GM23338 (cell line): ENCODE measurements around the gene PLCG2. TPM values are rescaled to one million over a fixed set of nuclear protein-coding genes. Genes with fewer than 3 reads are reported as not detected.

ENCODE experiments used
- ATAC-seq: fragments of 200-7000 bp; cut with Tn5 transposase; 3 replicates; pipeline ENCODE4 v1.9.1; 2020
- DNase-seq: peaks from one replicate; pipeline ENCODE4 v3.0.0-alpha.2; 2015; ENCODE audit warnings: low spot score
- H2AFZ ChIP-seq: fragments of 200-600 bp; sonication (generic); 2 replicates; pipeline ENCODE4 v1.8.0; 2016; ENCODE audit warnings: antibody characterized with exemption, mild to moderate bottlenecking, moderate library complexity
- H3F3A ChIP-seq: fragments of 200-600 bp; sonication (generic); replicated peaks from 2 replicates; pipeline ENCODE4 v1.8.0; 2017; ENCODE audit warnings: antibody characterized with exemption, mixed run types, low read depth
- H3K27ac ChIP-seq: fragments of 200-600 bp; sonication (generic); 2 replicates; pipeline ENCODE4 v1.6.1; 2016; ENCODE audit warnings: low read depth
- H3K27me3 ChIP-seq: fragments of 200-600 bp; sonication (generic); 2 replicates; pipeline ENCODE4 v1.8.0; 2016; ENCODE audit warnings: mild to moderate bottlenecking, mixed run types, moderate library complexity; ENCODE audit not compliant: insufficient read depth
- H3K36me3 ChIP-seq: fragments of 200-600 bp; sonication (generic); 2 replicates; pipeline ENCODE4 v1.8.0; 2016; ENCODE audit warnings: mild to moderate bottlenecking; ENCODE audit not compliant: insufficient read depth
- H3K4me1 ChIP-seq: fragments of 200-600 bp; sonication (generic); 2 replicates; pipeline ENCODE4 v1.8.0; 2016; ENCODE audit warnings: mild to moderate bottlenecking, moderate library complexity; ENCODE audit not compliant: insufficient read depth
- H3K4me2 ChIP-seq: fragments of 200-600 bp; sonication (generic); 2 replicates; pipeline ENCODE4 v1.7.1; 2017; ENCODE audit warnings: mixed run types
- H3K4me3 ChIP-seq: fragments of 200-600 bp; sonication (generic); 2 replicates; pipeline ENCODE4 v1.6.1; 2016; ENCODE audit warnings: mixed run types
- H3K79me2 ChIP-seq: fragments of 200-600 bp; sonication (generic); replicated peaks from 2 replicates; pipeline ENCODE4 v1.8.0; 2017; ENCODE audit warnings: mild to moderate bottlenecking; ENCODE audit not compliant: insufficient read depth
- H3K9me2 ChIP-seq: fragments of 200-600 bp; sonication (generic); 2 replicates; pipeline ENCODE4 v1.8.0; 2017; ENCODE audit not compliant: insufficient read depth
- H4K20me1 ChIP-seq: fragments of 200-600 bp; sonication (generic); replicated peaks from 2 replicates; pipeline ENCODE4 v1.8.0; 2017; ENCODE audit warnings: mild to moderate bottlenecking; ENCODE audit not compliant: insufficient read depth
- H3K27ac Mint-ChIP-seq: 2 replicates; pipeline ENCODE4 v1.8.0; 2020; ENCODE audit warnings: inconsistent platforms, mild to moderate bottlenecking, moderate library complexity, mixed read lengths
- H3K27me3 Mint-ChIP-seq: 3 replicates; pipeline ENCODE4 v1.8.0; 2022; ENCODE audit warnings: low read depth, mild to moderate bottlenecking, moderate library complexity, mixed read lengths, inconsistent platforms; ENCODE audit not compliant: insufficient read depth, poor library complexity
- H3K36me3 Mint-ChIP-seq: 3 replicates; pipeline ENCODE4 v1.8.0; 2021; ENCODE audit warnings: low read depth, mild to moderate bottlenecking, inconsistent platforms, moderate library complexity, mixed read lengths
- H3K4me1 Mint-ChIP-seq: 3 replicates; pipeline ENCODE4 v1.8.0; 2020; ENCODE audit warnings: mild to moderate bottlenecking, inconsistent platforms, mixed read lengths
- H3K4me3 Mint-ChIP-seq: 3 replicates; pipeline ENCODE4 v1.8.0; 2021; ENCODE audit warnings: moderate library complexity, mild to moderate bottlenecking, inconsistent platforms, mixed read lengths
- H3K9me3 Mint-ChIP-seq: 3 replicates; pipeline ENCODE4 v1.8.0; 2020; ENCODE audit warnings: moderate library complexity, mild to moderate bottlenecking, inconsistent platforms, mixed read lengths
- CREB1 ChIP-seq: fragments of 250-450 bp; sonication (Bioruptor Pico); IDR thresholded peaks from 2 replicates; pipeline ENCODE4 v1.5.0; 2020; ENCODE audit warnings: low read depth, mild to moderate bottlenecking, moderate library complexity
- EZH2 ChIP-seq: fragments of 200-600 bp; sonication (generic); IDR thresholded peaks from one replicate; pipeline ENCODE4 v1.8.0; 2017; ENCODE audit warnings: antibody characterized with exemption, mild to moderate bottlenecking, low read depth; ENCODE audit not compliant: unreplicated experiment
- EZH2phosphoT487 ChIP-seq: fragments of 200-600 bp; sonication (generic); IDR thresholded peaks from one replicate; pipeline ENCODE4 v1.8.1; 2018; ENCODE audit warnings: antibody characterized with exemption; ENCODE audit not compliant: unreplicated experiment
- JUNB ChIP-seq: IDR thresholded peaks from one replicate; pipeline ENCODE4 v1.6.1; 2016; ENCODE audit warnings: antibody characterized with exemption; ENCODE audit not compliant: unreplicated experiment
- NANOG ChIP-seq: IDR thresholded peaks from 2 replicates; pipeline ENCODE4 v1.6.1; 2016; ENCODE audit warnings: antibody characterized with exemption, borderline replicate concordance
- POLR2AphosphoS5 ChIP-seq: IDR thresholded peaks from 2 replicates; pipeline ENCODE4 v1.6.1; 2016; ENCODE audit warnings: antibody characterized with exemption, low read depth
- STAT1 ChIP-seq: IDR thresholded peaks from one replicate; pipeline ENCODE4 v1.6.1; 2016; ENCODE audit warnings: antibody characterized with exemption; ENCODE audit not compliant: unreplicated experiment
- ZNF114 ChIP-seq: fragments of 250-450 bp; sonication (Bioruptor Pico); IDR thresholded peaks from 2 replicates; pipeline ENCODE4 v1.5.0; 2020; ENCODE audit warnings: mild to moderate bottlenecking, moderate library complexity
- ZNF331 ChIP-seq: fragments of 250-450 bp; sonication (Bioruptor Pico); IDR thresholded peaks from 2 replicates; pipeline ENCODE4 v1.5.0; 2020; ENCODE audit warnings: low read depth, mild to moderate bottlenecking, moderate library complexity
- polyA plus RNA-seq: library from polyadenylated mRNA; unstranded; fragments of >200 nt; fragmentation: Nextera tagmentation; extraction: Ambion mirVana; gene quantifications from 2 replicates; pipeline ENCODE4 v1.2.1, GENCODE V29; 2016
- total RNA-seq: library from RNA; depleted of rRNA; stranded (reverse); fragments of >200 nt; shearing (Covaris generic); gene quantifications from 2 replicates; pipeline ENCODE4 v1.2.3, GENCODE V29; 2014
- TF ChIP-seq, protein P1 (sequence below): IDR thresholded peaks from 2 replicates; pipeline ENCODE4 v1.6.1; 2016; ENCODE audit warnings: antibody characterized with exemption
- TF ChIP-seq, protein P2 (sequence below): IDR thresholded peaks from one replicate; pipeline ENCODE4 v1.6.1; 2018; ENCODE audit warnings: antibody characterized with exemption; ENCODE audit not compliant: unreplicated experiment
- TF ChIP-seq, protein P3 (sequence below): fragments of 250-450 bp; sonication (Bioruptor Pico); IDR thresholded peaks from 2 replicates; pipeline ENCODE4 v1.5.0; 2020; ENCODE audit warnings: mild to moderate bottlenecking, moderate library complexity
- TF ChIP-seq, protein P4 (sequence below), 2 experiments: fragments of 200-600 bp in 1 of 2; sonication (generic) in 1 of 2; conservative IDR thresholded peaks; 2 replicates each; pipeline versions ENCODE4 v1.5.1 to v1.6.1; 2016 to 2017; ENCODE audit warnings: antibody characterized with exemption in 2 of 2, low read depth in 2 of 2, mild to moderate bottlenecking in 2 of 2, moderate library complexity in 1 of 2

Gene PLCG2
- total and polyA plus RNA-seq, 2 experiments from 2014 or later = 2.4 to 5.9 TPM

DNA sequence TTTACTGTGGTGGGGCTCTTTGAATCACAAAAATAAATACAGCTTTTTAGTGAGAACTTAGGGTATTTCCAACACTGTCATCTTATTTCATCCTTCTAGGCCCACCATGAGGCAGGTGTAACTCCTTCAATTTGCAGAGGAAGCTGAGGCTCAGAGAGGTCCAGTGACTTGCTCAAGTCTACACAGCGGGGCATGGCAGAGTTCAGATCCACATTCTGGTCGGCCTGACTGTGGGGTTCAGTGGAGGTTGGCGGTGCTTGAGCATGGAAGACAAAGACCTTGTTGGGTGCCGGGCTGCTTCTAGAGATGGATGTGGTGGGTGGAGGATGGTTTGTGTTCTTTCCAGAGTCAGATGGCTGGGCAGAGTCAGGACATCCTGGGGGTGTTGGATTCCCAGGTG, 39.8 kb downstream of the PLCG2 start:
- no peaks in the 10 kb centered on the region; the same call in 1 of the 2 replicates for H3F3A ChIP-seq
- Mint-ChIP-seq H3K36me3 (no peaks in the 10 kb centered on the region), H3K4me3 (no peak overlapping the region), H3K9me3 (no peaks in the 10 kb centered on the region), H3K4me1 (peaks cover 34% of the 10 kb centered on the region), H3K27ac (no peak overlapping the region), H3K27me3 (peaks cover 5% of the 10 kb centered on the region)
- H3K79me2 ChIP-seq = no peaks in the 10 kb centered on the region
- H3K4me2 ChIP-seq = no peak overlapping the region
- H2AFZ ChIP-seq = no peak overlapping the region
- peaks cover 20% of the 10 kb centered on the region for H3K4me1 ChIP-seq
- H3K4me3 ChIP-seq = no peak overlapping the region
- no peak overlapping the region for H3K27ac ChIP-seq
- H3K27me3 ChIP-seq = no peaks in the 10 kb centered on the region
- H4K20me1 ChIP-seq = no peaks in the 10 kb centered on the region
- TF ChIP-seq JUNB = no peak
- TF ChIP-seq, protein P1, sequence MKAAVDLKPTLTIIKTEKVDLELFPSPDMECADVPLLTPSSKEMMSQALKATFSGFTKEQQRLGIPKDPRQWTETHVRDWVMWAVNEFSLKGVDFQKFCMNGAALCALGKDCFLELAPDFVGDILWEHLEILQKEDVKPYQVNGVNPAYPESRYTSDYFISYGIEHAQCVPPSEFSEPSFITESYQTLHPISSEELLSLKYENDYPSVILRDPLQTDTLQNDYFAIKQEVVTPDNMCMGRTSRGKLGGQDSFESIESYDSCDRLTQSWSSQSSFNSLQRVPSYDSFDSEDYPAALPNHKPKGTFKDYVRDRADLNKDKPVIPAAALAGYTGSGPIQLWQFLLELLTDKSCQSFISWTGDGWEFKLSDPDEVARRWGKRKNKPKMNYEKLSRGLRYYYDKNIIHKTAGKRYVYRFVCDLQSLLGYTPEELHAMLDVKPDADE = no peak
- TF ChIP-seq, protein P2, sequence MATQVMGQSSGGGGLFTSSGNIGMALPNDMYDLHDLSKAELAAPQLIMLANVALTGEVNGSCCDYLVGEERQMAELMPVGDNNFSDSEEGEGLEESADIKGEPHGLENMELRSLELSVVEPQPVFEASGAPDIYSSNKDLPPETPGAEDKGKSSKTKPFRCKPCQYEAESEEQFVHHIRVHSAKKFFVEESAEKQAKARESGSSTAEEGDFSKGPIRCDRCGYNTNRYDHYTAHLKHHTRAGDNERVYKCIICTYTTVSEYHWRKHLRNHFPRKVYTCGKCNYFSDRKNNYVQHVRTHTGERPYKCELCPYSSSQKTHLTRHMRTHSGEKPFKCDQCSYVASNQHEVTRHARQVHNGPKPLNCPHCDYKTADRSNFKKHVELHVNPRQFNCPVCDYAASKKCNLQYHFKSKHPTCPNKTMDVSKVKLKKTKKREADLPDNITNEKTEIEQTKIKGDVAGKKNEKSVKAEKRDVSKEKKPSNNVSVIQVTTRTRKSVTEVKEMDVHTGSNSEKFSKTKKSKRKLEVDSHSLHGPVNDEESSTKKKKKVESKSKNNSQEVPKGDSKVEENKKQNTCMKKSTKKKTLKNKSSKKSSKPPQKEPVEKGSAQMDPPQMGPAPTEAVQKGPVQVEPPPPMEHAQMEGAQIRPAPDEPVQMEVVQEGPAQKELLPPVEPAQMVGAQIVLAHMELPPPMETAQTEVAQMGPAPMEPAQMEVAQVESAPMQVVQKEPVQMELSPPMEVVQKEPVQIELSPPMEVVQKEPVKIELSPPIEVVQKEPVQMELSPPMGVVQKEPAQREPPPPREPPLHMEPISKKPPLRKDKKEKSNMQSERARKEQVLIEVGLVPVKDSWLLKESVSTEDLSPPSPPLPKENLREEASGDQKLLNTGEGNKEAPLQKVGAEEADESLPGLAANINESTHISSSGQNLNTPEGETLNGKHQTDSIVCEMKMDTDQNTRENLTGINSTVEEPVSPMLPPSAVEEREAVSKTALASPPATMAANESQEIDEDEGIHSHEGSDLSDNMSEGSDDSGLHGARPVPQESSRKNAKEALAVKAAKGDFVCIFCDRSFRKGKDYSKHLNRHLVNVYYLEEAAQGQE = no peak
- no peak for TF ChIP-seq ZNF114 (CRISPR knock-in tag)
- no peak for TF ChIP-seq ZNF331 (CRISPR knock-in tag)
- TF ChIP-seq, protein P3, sequence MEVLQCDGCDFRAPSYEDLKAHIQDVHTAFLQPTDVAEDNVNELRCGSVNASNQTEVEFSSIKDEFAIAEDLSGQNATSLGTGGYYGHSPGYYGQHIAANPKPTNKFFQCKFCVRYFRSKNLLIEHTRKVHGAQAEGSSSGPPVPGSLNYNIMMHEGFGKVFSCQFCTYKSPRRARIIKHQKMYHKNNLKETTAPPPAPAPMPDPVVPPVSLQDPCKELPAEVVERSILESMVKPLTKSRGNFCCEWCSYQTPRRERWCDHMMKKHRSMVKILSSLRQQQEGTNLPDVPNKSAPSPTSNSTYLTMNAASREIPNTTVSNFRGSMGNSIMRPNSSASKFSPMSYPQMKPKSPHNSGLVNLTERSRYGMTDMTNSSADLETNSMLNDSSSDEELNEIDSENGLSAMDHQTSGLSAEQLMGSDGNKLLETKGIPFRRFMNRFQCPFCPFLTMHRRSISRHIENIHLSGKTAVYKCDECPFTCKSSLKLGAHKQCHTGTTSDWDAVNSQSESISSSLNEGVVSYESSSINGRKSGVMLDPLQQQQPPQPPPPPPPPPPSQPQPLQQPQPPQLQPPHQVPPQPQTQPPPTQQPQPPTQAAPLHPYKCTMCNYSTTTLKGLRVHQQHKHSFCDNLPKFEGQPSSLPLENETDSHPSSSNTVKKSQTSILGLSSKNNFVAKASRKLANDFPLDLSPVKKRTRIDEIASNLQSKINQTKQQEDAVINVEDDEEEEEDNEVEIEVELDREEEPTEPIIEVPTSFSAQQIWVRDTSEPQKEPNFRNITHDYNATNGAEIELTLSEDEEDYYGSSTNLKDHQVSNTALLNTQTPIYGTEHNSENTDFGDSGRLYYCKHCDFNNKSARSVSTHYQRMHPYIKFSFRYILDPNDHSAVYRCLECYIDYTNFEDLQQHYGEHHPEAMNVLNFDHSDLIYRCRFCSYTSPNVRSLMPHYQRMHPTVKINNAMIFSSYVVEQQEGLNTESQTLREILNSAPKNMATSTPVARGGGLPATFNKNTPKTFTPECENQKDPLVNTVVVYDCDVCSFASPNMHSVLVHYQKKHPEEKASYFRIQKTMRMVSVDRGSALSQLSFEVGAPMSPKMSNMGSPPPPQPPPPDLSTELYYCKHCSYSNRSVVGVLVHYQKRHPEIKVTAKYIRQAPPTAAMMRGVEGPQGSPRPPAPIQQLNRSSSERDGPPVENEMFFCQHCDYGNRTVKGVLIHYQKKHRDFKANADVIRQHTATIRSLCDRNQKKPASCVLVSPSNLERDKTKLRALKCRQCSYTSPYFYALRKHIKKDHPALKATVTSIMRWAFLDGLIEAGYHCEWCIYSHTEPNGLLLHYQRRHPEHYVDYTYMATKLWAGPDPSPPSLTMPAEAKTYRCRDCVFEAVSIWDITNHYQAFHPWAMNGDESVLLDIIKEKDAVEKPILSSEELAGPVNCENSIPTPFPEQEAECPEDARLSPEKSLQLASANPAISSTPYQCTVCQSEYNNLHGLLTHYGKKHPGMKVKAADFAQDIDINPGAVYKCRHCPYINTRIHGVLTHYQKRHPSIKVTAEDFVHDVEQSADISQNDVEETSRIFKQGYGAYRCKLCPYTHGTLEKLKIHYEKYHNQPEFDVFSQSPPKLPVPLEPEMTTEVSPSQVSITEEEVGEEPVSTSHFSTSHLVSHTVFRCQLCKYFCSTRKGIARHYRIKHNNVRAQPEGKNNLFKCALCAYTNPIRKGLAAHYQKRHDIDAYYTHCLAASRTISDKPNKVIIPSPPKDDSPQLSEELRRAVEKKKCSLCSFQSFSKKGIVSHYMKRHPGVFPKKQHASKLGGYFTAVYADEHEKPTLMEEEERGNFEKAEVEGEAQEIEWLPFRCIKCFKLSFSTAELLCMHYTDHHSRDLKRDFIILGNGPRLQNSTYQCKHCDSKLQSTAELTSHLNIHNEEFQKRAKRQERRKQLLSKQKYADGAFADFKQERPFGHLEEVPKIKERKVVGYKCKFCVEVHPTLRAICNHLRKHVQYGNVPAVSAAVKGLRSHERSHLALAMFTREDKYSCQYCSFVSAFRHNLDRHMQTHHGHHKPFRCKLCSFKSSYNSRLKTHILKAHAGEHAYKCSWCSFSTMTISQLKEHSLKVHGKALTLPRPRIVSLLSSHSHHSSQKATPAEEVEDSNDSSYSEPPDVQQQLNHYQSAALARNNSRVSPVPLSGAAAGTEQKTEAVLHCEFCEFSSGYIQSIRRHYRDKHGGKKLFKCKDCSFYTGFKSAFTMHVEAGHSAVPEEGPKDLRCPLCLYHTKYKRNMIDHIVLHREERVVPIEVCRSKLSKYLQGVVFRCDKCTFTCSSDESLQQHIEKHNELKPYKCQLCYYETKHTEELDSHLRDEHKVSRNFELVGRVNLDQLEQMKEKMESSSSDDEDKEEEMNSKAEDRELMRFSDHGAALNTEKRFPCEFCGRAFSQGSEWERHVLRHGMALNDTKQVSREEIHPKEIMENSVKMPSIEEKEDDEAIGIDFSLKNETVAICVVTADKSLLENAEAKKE (CRISPR knock-in tag) = no peak
- TF ChIP-seq, protein P4, sequence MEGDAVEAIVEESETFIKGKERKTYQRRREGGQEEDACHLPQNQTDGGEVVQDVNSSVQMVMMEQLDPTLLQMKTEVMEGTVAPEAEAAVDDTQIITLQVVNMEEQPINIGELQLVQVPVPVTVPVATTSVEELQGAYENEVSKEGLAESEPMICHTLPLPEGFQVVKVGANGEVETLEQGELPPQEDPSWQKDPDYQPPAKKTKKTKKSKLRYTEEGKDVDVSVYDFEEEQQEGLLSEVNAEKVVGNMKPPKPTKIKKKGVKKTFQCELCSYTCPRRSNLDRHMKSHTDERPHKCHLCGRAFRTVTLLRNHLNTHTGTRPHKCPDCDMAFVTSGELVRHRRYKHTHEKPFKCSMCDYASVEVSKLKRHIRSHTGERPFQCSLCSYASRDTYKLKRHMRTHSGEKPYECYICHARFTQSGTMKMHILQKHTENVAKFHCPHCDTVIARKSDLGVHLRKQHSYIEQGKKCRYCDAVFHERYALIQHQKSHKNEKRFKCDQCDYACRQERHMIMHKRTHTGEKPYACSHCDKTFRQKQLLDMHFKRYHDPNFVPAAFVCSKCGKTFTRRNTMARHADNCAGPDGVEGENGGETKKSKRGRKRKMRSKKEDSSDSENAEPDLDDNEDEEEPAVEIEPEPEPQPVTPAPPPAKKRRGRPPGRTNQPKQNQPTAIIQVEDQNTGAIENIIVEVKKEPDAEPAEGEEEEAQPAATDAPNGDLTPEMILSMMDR (conservative IDR thresholded peaks at IDR 0.05; ENCODE audit: low read depth in 2 of 2) = no peak
- no peak for TF ChIP-seq NANOG
- no peak for TF ChIP-seq CREB1 (CRISPR knock-in tag)
- no peak for TF ChIP-seq POLR2AphosphoS5
- TF ChIP-seq STAT1 = no peak
- no peak for TF ChIP-seq EZH2phosphoT487
- no peak for TF ChIP-seq EZH2
- H3K36me3 ChIP-seq = no peaks in the 10 kb centered on the region
- ATAC-seq (no peak), DNase-seq (no peak)
- no peaks in the 10 kb centered on the region for H3K9me2 ChIP-seq
